ENCODE measurements around the gene CREB3.

Gene CREB3

GRCh38 chr9:35758475-35759050 is 26.1 kb downstream of the CREB3 start:
- peaks cover 25% of the 10 kb centered on the region for H3K4me1 ChIP-seq (ENCODE audit: control insufficient read depth, insufficient read depth, low read length)
- H3K9ac ChIP-seq (ENCODE audit: low read length), result no peak overlapping the region
- no peaks in the 10 kb centered on the region for H3K27me3 ChIP-seq (ENCODE audit: control insufficient read depth, insufficient read depth, low read length)
- no peak overlapping the region for H3K4me3 ChIP-seq (ENCODE audit: low read length)
- no peaks in the 10 kb centered on the region for H3K36me3 ChIP-seq (ENCODE audit: control insufficient read depth, insufficient read depth, low read length)
- H3K9me3 ChIP-seq (ENCODE audit: control insufficient read depth, low read length), result no peaks in the 10 kb centered on the region

- no peaks in the 10 kb centered on the region for H3K36me3 ChIP-seq (ENCODE audit: control insufficient read depth, insufficient read depth, low read length)
- H3K27me3 ChIP-seq (ENCODE audit: control insufficient read depth, insufficient read depth, low read length), result no peaks in the 10 kb centered on the region
Measured at GRCh38 chr9:35759795-35760194, 27.3 kb downstream of the CREB3 start.

GRCh38 chr9:35760651-35761050 is 28.2 kb downstream of the CREB3 start:
- Histone ChIP-seq H3K4me1 (ENCODE audit: control insufficient read depth, insufficient read depth, low read length) (peaks cover 26% of the 10 kb centered on the region), H3K36me3 (ENCODE audit: control insufficient read depth, insufficient read depth, low read length) (no peaks in the 10 kb centered on the region), H3K9ac (ENCODE audit: low read length) (peak overlapping the region; percentile 19), H3K4me3 (ENCODE audit: low read length) (no peak overlapping the region), H3K9me3 (ENCODE audit: control insufficient read depth, low read length) (no peaks in the 10 kb centered on the region), H3K27me3 (ENCODE audit: control insufficient read depth, insufficient read depth, low read length) (no peaks in the 10 kb centered on the region)

More at GRCh38 chr9:35759795-35760194, 27.3 kb downstream of the CREB3 start:
- Histone ChIP-seq H3K4me1 (ENCODE audit: control insufficient read depth, insufficient read depth, low read length) (peaks cover 26% of the 10 kb centered on the region), H3K9ac (ENCODE audit: low read length) (no peak overlapping the region), H3K4me3 (ENCODE audit: low read length) (no peak overlapping the region), H3K9me3 (ENCODE audit: control insufficient read depth, low read length) (no peaks in the 10 kb centered on the region)

- no peak overlapping the region for H3K4me3 ChIP-seq (ENCODE audit: low read length)
- no peak overlapping the region for H3K9ac ChIP-seq (ENCODE audit: low read length)
- H3K4me1 ChIP-seq (ENCODE audit: control insufficient read depth, insufficient read depth, low read length), result peaks cover 22% of the 10 kb centered on the region
- no peaks in the 10 kb centered on the region for H3K27me3 ChIP-seq (ENCODE audit: control insufficient read depth, insufficient read depth, low read length)
- H3K36me3 ChIP-seq (ENCODE audit: control insufficient read depth, insufficient read depth, low read length), result no peaks in the 10 kb centered on the region
- no peaks in the 10 kb centered on the region for H3K9me3 ChIP-seq (ENCODE audit: control insufficient read depth, low read length)
Measured at GRCh38 chr9:35763181-35763580, 30.7 kb downstream of the CREB3 start.

GRCh38 chr9:35763803-35764202 is 31.3 kb downstream of the CREB3 start:
- Histone ChIP-seq H3K4me1 (ENCODE audit: control insufficient read depth, insufficient read depth, low read length) (peaks cover 18% of the 10 kb centered on the region), H3K9ac (ENCODE audit: low read length) (no peak overlapping the region), H3K27me3 (ENCODE audit: control insufficient read depth, insufficient read depth, low read length) (no peaks in the 10 kb centered on the region), H3K36me3 (ENCODE audit: control insufficient read depth, insufficient read depth, low read length) (no peaks in the 10 kb centered on the region), H3K9me3 (ENCODE audit: control insufficient read depth, low read length) (no peaks in the 10 kb centered on the region), H3K4me3 (ENCODE audit: low read length) (no peak overlapping the region)

- Histone ChIP-seq H3K9ac (ENCODE audit: low read length) (no peak overlapping the region), H3K9me3 (ENCODE audit: control insufficient read depth, low read length) (no peaks in the 10 kb centered on the region), H3K27me3 (ENCODE audit: control insufficient read depth, insufficient read depth, low read length) (no peaks in the 10 kb centered on the region), H3K36me3 (ENCODE audit: control insufficient read depth, insufficient read depth, low read length) (no peaks in the 10 kb centered on the region), H3K4me1 (ENCODE audit: control insufficient read depth, insufficient read depth, low read length) (peaks cover 29% of the 10 kb centered on the region), H3K4me3 (ENCODE audit: low read length) (no peak overlapping the region)
Measured at GRCh38 chr9:35766997-35767396, 34.5 kb downstream of the CREB3 start.

GRCh38 chr9:35767458-35767857 is 35.0 kb downstream of the CREB3 start:
- H3K4me1 ChIP-seq (ENCODE audit: control insufficient read depth, insufficient read depth, low read length), result peaks cover 34% of the 10 kb centered on the region
- H3K4me3 ChIP-seq (ENCODE audit: low read length), result no peak overlapping the region
- no peaks in the 10 kb centered on the region for H3K36me3 ChIP-seq (ENCODE audit: control insufficient read depth, insufficient read depth, low read length)
- no peaks in the 10 kb centered on the region for H3K9me3 ChIP-seq (ENCODE audit: control insufficient read depth, low read length)
- no peaks in the 10 kb centered on the region for H3K27me3 ChIP-seq (ENCODE audit: control insufficient read depth, insufficient read depth, low read length)
- H3K9ac ChIP-seq (ENCODE audit: low read length), result no peak overlapping the region

- Histone ChIP-seq H3K9me3 (ENCODE audit: control insufficient read depth, low read length) (no peaks in the 10 kb centered on the region), H3K9ac (ENCODE audit: low read length) (no peak overlapping the region), H3K36me3 (ENCODE audit: control insufficient read depth, insufficient read depth, low read length) (no peaks in the 10 kb centered on the region), H3K4me3 (ENCODE audit: low read length) (no peak overlapping the region), H3K4me1 (ENCODE audit: control insufficient read depth, insufficient read depth, low read length) (peaks cover 23% of the 10 kb centered on the region), H3K27me3 (ENCODE audit: control insufficient read depth, insufficient read depth, low read length) (no peaks in the 10 kb centered on the region)
Measured at GRCh38 chr9:35769763-35770162, 37.3 kb downstream of the CREB3 start.

GRCh38 chr9:35771075-35771433 is 38.6 kb downstream of the CREB3 start:
- Histone ChIP-seq H3K4me3 (ENCODE audit: low read length) (no peak overlapping the region), H3K27me3 (ENCODE audit: control insufficient read depth, insufficient read depth, low read length) (no peaks in the 10 kb centered on the region), H3K36me3 (ENCODE audit: control insufficient read depth, insufficient read depth, low read length) (no peaks in the 10 kb centered on the region), H3K9ac (ENCODE audit: low read length) (no peak overlapping the region), H3K9me3 (ENCODE audit: control insufficient read depth, low read length) (no peaks in the 10 kb centered on the region), H3K4me1 (ENCODE audit: control insufficient read depth, insufficient read depth, low read length) (peaks cover 23% of the 10 kb centered on the region)

- Histone ChIP-seq H3K4me3 (ENCODE audit: low read length) (no peak overlapping the region), H3K4me1 (ENCODE audit: control insufficient read depth, insufficient read depth, low read length) (peaks cover 23% of the 10 kb centered on the region), H3K9ac (ENCODE audit: low read length) (no peak overlapping the region), H3K9me3 (ENCODE audit: control insufficient read depth, low read length) (no peaks in the 10 kb centered on the region), H3K27me3 (ENCODE audit: control insufficient read depth, insufficient read depth, low read length) (no peaks in the 10 kb centered on the region), H3K36me3 (ENCODE audit: control insufficient read depth, insufficient read depth, low read length) (no peaks in the 10 kb centered on the region)
Measured at GRCh38 chr9:35771534-35771933, 39.1 kb downstream of the CREB3 start.

- Histone ChIP-seq H3K9me3 (ENCODE audit: control insufficient read depth, low read length) (no peaks in the 10 kb centered on the region), H3K27me3 (ENCODE audit: control insufficient read depth, insufficient read depth, low read length) (no peaks in the 10 kb centered on the region), H3K9ac (ENCODE audit: low read length) (no peak overlapping the region), H3K4me1 (ENCODE audit: control insufficient read depth, insufficient read depth, low read length) (peaks cover 23% of the 10 kb centered on the region), H3K4me3 (ENCODE audit: low read length) (no peak overlapping the region), H3K36me3 (ENCODE audit: control insufficient read depth, insufficient read depth, low read length) (no peaks in the 10 kb centered on the region)
Measured at GRCh38 chr9:35771943-35772342, 39.5 kb downstream of the CREB3 start.

- Histone ChIP-seq H3K36me3 (ENCODE audit: control insufficient read depth, insufficient read depth, low read length) (no peaks in the 10 kb centered on the region), H3K9me3 (ENCODE audit: control insufficient read depth, low read length) (no peaks in the 10 kb centered on the region), H3K27me3 (ENCODE audit: control insufficient read depth, insufficient read depth, low read length) (no peaks in the 10 kb centered on the region), H3K4me1 (ENCODE audit: control insufficient read depth, insufficient read depth, low read length) (peaks cover 25% of the 10 kb centered on the region), H3K4me3 (ENCODE audit: low read length) (no peak overlapping the region), H3K9ac (ENCODE audit: low read length) (no peak overlapping the region)
Measured at GRCh38 chr9:35774907-35775635, 42.6 kb downstream of the CREB3 start.

All from mucosa of stomach (tissue), 1 donor.